Measurements from ENCODE around the gene ZNF777. TPM values are rescaled to one million over a fixed set of nuclear protein-coding genes. Genes with fewer than 3 reads are reported as not detected.

The ZNF777 gene
- total RNA-seq, 2 experiments from 2014 or later: 14.5 to 14.8 TPM

- TF ChIP-seq, protein P1, sequence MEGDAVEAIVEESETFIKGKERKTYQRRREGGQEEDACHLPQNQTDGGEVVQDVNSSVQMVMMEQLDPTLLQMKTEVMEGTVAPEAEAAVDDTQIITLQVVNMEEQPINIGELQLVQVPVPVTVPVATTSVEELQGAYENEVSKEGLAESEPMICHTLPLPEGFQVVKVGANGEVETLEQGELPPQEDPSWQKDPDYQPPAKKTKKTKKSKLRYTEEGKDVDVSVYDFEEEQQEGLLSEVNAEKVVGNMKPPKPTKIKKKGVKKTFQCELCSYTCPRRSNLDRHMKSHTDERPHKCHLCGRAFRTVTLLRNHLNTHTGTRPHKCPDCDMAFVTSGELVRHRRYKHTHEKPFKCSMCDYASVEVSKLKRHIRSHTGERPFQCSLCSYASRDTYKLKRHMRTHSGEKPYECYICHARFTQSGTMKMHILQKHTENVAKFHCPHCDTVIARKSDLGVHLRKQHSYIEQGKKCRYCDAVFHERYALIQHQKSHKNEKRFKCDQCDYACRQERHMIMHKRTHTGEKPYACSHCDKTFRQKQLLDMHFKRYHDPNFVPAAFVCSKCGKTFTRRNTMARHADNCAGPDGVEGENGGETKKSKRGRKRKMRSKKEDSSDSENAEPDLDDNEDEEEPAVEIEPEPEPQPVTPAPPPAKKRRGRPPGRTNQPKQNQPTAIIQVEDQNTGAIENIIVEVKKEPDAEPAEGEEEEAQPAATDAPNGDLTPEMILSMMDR (IDR thresholded peaks at IDR 0.05): no peak
- Mint-ChIP-seq H3K27me3 (peaks cover 3% of the 10 kb centered on the region), H3K4me1 (ENCODE audit: low read depth) (peaks cover 33% of the 10 kb centered on the region), H3K9me3 (no peaks in the 10 kb centered on the region), H3K36me3 (ENCODE audit: low read depth) (peaks cover 33% of the 10 kb centered on the region), H3K27ac (peak overlapping the region; percentile 54), H3K4me3 (peak overlapping the region; percentile 90)
- ChIA-PET CTCF (interaction anchor here (2.1 kb wide), 1 partner anchor 37 kb away, joined by 12 read pairs; the partner anchor contains the start of gene ZNF746), POLR2A (interaction anchor here (1.1 to 1.4 kb wide), 3 partner anchors 197 to 312 kb away, joined by 3 to 9 read pairs (median 3); partner anchors contain the start of genes ZNF398 and ZNF783)
- DNase-seq (no peak), ATAC-seq (ENCODE audit: poor library complexity) (no peak)
- Histone ChIP-seq H3K36me3 (ENCODE audit: insufficient read depth, low read length) (peaks cover 16% of the 10 kb centered on the region), H3K9me3 (ENCODE audit: control insufficient read depth in 1 of 2, insufficient read depth in 1 of 2, low read length in 2 of 2) (no peaks in the 10 kb centered on the region), H3K27ac (ENCODE audit: low read depth in 1 of 2, low read length in 2 of 2) (no peak overlapping the region), H3K4me3 (ENCODE audit: low read length) (no peak overlapping the region), H3K27me3 (ENCODE audit: control insufficient read depth in 1 of 2, insufficient read depth in 2 of 2, low read length in 2 of 2) (no peaks in the 10 kb centered on the region), H3K4me1 (ENCODE audit: insufficient read depth, low read length) (peaks cover 25% of the 10 kb centered on the region)
- intact Hi-C loops (cut with DNase I, micrococcal nuclease): no loop called here
These were observed 1.7 kb downstream of the ZNF777 start for GRCh38 chr7:149459201-149459539.

- intact Hi-C loops (cut with DNase I, micrococcal nuclease): no loop called here
- Histone ChIP-seq H3K36me3 (ENCODE audit: insufficient read depth, low read length) (peaks cover 24% of the 10 kb centered on the region), H3K27ac (ENCODE audit: low read depth in 1 of 2, low read length in 2 of 2) (no peak overlapping the region), H3K4me3 (ENCODE audit: low read length) (no peak overlapping the region), H3K27me3 (ENCODE audit: control insufficient read depth in 1 of 2, insufficient read depth in 2 of 2, low read length in 2 of 2) (no peaks in the 10 kb centered on the region), H3K4me1 (ENCODE audit: insufficient read depth, low read length) (peaks cover 25% of the 10 kb centered on the region), H3K9me3 (ENCODE audit: control insufficient read depth in 1 of 2, insufficient read depth in 1 of 2, low read length in 2 of 2) (no peaks in the 10 kb centered on the region)
- peaks cover 42% of the 10 kb centered on the region for H3K36me3 Mint-ChIP-seq (ENCODE audit: low read depth)
- ATAC-seq (ENCODE audit: poor library complexity) (no peak), DNase-seq (no peak)
- ChIA-PET POLR2A (interaction anchor here (1.2 kb wide), 2 partner anchors 13 to 197 kb away, joined by 3 to 4 read pairs; no protein-coding TSS in a partner anchor), CTCF (no interaction called here)
- no peaks in the 10 kb centered on the region for H3K9me3 Mint-ChIP-seq
- H3K4me1 Mint-ChIP-seq (ENCODE audit: low read depth): peaks cover 33% of the 10 kb centered on the region
- no peaks in the 10 kb centered on the region for H3K27me3 Mint-ChIP-seq
- H3K4me3 Mint-ChIP-seq: peak overlapping the region; percentile 90
- TF ChIP-seq, protein P1 (IDR thresholded peaks at IDR 0.05): no peak
- H3K27ac Mint-ChIP-seq: peak overlapping the region; percentile 54
These were observed 2.6 kb downstream of the ZNF777 start for GRCh38 chr7:149458235-149458634.

DNA sequence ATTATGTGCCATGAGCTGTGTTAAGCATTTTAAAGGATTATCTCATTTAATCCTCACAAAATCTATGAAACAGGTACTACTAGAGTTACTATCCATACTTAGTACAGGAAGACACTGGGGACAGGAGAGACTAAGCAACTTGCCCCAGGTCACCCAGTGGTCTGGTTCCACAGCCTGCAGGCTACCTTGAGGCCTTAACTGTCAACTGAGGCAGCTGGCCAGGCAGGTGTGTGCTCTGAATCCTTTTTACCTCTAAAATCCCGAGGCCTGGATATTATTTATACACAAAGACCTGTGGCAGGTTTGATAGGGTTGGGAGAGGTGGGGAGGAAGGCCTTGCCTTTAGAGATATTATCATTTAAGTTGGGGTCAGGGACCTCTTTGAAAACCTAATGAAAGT is 3.1 kb downstream of the ZNF777 start:
- H3K27ac ChIP-seq (ENCODE audit: low read depth in 1 of 2, low read length in 2 of 2): no peak overlapping the region
- no peaks in the 10 kb centered on the region for H3K27me3 Mint-ChIP-seq
- DNase-seq (no peak), ATAC-seq (ENCODE audit: poor library complexity) (no peak)
- no peaks in the 10 kb centered on the region for H3K9me3 ChIP-seq (ENCODE audit: control insufficient read depth in 1 of 2, insufficient read depth in 1 of 2, low read length in 2 of 2)
- peaks cover 25% of the 10 kb centered on the region for H3K36me3 ChIP-seq (ENCODE audit: insufficient read depth, low read length)
- no peak overlapping the region for H3K4me3 ChIP-seq (ENCODE audit: low read length)
- intact Hi-C loops (cut with DNase I, micrococcal nuclease): no loop called here
- TF ChIP-seq, protein P1 (IDR thresholded peaks at IDR 0.05): no peak
- H3K4me1 Mint-ChIP-seq (ENCODE audit: low read depth): peaks cover 33% of the 10 kb centered on the region
- peak overlapping the region; percentile 90 for H3K4me3 Mint-ChIP-seq
- H3K9me3 Mint-ChIP-seq: no peaks in the 10 kb centered on the region
- ChIA-PET CTCF (no interaction called here), POLR2A (interaction anchor here (1.2 kb wide), 2 partner anchors 12 to 197 kb away, joined by 3 to 4 read pairs; no protein-coding TSS in a partner anchor)
- no peaks in the 10 kb centered on the region for H3K27me3 ChIP-seq (ENCODE audit: control insufficient read depth in 1 of 2, insufficient read depth in 2 of 2, low read length in 2 of 2)
- peak overlapping the region; percentile 54 for H3K27ac Mint-ChIP-seq
- H3K36me3 Mint-ChIP-seq (ENCODE audit: low read depth): peaks cover 47% of the 10 kb centered on the region
- H3K4me1 ChIP-seq (ENCODE audit: insufficient read depth, low read length): peaks cover 25% of the 10 kb centered on the region

Data from CD4-positive, alpha-beta T cell (primary cell).